ENCODE measurements around the gene NRXN2. TPM values are rescaled to one million over a fixed set of nuclear protein-coding genes. Genes with fewer than 3 reads are reported as not detected.

Gene NRXN2
- total RNA-seq, 1 donor from 2014 or later, result not detected

DNA sequence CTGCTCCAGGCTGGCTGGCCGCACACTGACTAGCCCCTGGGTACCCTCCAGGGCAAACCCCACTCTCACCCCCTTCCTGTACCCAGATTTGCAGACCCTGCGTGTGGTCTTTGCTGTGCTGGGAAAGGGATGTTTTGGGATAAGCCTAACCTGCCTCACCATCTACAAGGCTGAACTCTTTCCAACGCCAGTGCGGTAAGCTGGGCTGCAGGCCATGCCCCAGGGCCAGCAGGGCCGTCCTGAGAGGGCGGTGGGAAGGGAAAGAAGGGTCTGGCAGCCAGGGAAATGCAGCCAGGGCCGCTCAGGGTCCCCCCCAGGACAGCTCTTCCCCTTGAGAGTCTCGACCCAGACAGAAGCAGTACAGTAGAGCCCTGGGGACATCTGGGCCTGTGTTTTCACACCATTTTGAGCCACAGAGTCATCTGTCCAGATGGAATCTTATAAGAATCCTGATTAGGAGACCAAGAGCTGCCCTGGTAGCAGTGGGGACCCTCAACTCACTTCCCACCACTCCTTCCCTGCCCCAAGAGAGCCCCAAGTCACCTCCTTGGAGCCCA is 154.3 kb downstream of the NRXN2 start:
- TF ChIP-seq, protein P1, sequence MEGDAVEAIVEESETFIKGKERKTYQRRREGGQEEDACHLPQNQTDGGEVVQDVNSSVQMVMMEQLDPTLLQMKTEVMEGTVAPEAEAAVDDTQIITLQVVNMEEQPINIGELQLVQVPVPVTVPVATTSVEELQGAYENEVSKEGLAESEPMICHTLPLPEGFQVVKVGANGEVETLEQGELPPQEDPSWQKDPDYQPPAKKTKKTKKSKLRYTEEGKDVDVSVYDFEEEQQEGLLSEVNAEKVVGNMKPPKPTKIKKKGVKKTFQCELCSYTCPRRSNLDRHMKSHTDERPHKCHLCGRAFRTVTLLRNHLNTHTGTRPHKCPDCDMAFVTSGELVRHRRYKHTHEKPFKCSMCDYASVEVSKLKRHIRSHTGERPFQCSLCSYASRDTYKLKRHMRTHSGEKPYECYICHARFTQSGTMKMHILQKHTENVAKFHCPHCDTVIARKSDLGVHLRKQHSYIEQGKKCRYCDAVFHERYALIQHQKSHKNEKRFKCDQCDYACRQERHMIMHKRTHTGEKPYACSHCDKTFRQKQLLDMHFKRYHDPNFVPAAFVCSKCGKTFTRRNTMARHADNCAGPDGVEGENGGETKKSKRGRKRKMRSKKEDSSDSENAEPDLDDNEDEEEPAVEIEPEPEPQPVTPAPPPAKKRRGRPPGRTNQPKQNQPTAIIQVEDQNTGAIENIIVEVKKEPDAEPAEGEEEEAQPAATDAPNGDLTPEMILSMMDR (IDR thresholded peaks at IDR 0.05; ENCODE audit: insufficient read depth, low read length, severe bottlenecking), result no peak
- DNase-seq (ENCODE audit: low read depth), result no peak
- Histone ChIP-seq H3K27me3 (ENCODE audit: control insufficient read depth, insufficient read depth, low read length) (peaks cover 2% of the 10 kb centered on the region), H3K4me3 (ENCODE audit: low read depth, low read length) (no peak overlapping the region), H3K36me3 (ENCODE audit: control insufficient read depth, insufficient read depth, low read length) (no peaks in the 10 kb centered on the region)
- FAIRE-seq, result no peak

DNA sequence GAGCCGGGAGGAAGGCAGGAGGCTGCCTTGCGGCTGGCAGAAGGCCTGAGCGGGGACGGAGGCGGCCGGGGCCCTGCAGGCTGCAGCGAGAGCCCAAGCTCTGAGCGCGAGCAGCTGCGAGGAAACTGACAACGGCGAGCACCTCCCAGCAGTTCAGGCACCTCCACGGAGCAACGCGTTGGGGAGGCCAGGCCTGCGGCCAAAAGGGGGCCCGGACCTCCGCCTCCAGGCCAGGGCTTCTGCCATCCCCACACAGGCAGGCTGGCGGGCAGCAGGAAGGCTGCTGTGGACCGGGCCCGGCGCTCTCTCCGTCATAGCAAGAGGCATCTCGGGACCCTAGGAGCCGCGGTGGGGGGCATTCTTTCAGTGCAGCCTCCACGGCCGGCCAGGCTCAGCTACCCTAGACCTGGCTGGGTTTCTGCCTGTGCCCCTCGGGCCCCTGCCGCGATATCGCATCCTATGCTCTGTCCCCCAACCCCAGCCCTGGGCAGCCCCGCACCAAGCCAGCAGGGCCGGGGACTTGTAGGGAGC is 154.9 kb downstream of the NRXN2 start:
- Histone ChIP-seq H3K27me3 (ENCODE audit: control insufficient read depth, insufficient read depth, low read length) (peaks cover 2% of the 10 kb centered on the region), H3K4me3 (ENCODE audit: low read depth, low read length) (no peak overlapping the region), H3K36me3 (ENCODE audit: control insufficient read depth, insufficient read depth, low read length) (no peaks in the 10 kb centered on the region)
- TF ChIP-seq, protein P1 (IDR thresholded peaks at IDR 0.05; ENCODE audit: insufficient read depth, low read length, severe bottlenecking), result no peak
- FAIRE-seq (no peak), DNase-seq (ENCODE audit: low read depth) (no peak)

DNA sequence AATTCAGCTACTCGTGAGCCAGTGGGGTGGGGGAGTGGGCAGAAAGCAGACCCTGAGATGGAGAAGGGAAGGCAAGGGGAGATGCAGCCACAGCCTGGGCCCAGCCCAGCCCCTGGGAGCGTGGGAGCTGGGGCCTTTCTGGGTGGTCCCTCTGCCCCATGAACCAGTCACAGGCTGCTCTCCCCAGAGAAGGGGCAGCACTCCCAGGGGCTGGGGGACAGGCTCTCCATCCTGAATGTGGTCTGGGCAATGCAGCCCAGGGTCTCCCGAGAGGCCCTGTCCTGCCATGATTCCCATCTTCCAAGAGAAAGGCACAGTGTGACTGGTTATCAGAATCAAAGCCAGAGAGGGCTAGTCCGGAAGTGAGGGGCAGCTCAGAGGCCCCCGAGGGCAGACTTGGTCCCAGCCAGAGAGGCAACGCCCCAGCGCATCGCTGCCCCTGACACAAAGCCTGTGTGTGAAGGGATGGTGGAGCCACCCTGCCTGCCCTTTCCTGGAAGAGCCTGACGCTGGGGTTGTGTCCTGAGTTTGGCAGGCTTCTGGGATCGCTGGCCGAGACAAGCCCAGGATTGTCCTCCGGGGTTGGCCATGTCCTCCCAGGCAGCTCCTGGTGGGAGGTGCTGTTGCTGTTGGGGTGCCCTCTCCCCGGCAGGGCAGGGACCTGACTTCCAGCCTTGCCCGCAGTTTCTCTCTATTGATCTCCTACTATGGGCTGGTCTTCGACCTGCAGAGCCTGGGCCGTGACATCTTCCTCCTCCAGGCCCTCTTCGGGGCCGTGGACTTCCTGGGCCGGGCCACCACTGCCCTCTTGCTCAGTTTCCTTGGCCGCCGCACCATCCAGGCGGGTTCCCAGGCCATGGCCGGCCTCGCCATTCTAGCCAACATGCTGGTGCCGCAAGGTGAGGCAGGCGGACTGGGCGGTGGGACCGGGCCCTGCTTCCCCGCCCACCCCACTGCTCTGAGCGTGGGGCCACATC is 155.8 kb downstream of the NRXN2 start:
- H3K4me3 ChIP-seq (ENCODE audit: low read depth, low read length), result no peak overlapping the region
- no peak for DNase-seq (ENCODE audit: low read depth)
- TF ChIP-seq, protein P1 (IDR thresholded peaks at IDR 0.05; ENCODE audit: insufficient read depth, low read length, severe bottlenecking), result no peak
- H3K27me3 ChIP-seq (ENCODE audit: control insufficient read depth, insufficient read depth, low read length), result peaks cover 2% of the 10 kb centered on the region
- FAIRE-seq, result no peak
- no peaks in the 10 kb centered on the region for H3K36me3 ChIP-seq (ENCODE audit: control insufficient read depth, insufficient read depth, low read length)

DNA sequence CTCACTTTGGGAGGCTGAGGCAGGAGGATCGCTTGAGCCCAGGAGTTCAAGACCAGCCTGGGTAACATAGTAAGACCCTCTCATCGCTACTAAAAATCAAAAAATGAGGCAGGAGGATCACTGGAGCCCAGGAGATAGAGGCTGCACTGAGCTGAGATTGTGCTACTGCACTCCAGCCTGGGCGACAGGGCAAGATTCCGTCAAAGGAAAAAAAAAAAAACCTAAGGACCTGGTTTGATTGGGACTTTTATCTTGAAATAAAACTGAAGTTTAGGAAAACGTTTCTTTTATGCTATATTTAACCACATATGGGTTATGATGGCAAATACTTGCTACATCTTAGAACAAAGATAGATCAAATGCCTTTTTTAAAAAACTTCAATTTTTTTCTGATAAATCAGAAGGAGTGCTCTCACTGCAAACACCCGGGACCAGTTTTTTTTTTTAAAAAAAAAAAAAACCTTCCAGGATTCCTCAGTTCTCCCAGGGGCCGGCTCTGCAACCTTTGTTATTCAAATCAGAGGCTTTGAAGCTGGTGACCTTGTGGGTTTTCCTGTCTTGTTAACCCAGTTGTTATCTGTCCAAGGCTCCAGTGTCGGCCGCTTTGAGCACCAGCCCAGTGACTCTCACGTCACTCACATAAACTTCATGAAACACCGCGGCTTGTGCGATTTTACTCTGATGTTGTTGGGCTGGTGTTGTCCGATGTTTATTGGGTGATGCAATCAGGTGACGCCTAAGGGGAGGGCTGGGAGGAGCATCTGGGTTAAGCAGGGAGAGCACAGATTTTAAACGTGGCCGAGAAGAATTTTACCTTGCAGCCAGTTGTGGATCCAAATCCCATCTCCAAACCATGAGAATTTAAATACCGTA is 156.7 kb downstream of the NRXN2 start:
- H3K27me3 ChIP-seq (ENCODE audit: control insufficient read depth, insufficient read depth, low read length), result peaks cover 2% of the 10 kb centered on the region
- DNase-seq (ENCODE audit: low read depth) (peak; percentile 87), FAIRE-seq (peak; percentile 75)
- no peaks in the 10 kb centered on the region for H3K36me3 ChIP-seq (ENCODE audit: control insufficient read depth, insufficient read depth, low read length)
- TF ChIP-seq, protein P1 (IDR thresholded peaks at IDR 0.05; ENCODE audit: insufficient read depth, low read length, severe bottlenecking), result no peak
- H3K4me3 ChIP-seq (ENCODE audit: low read depth, low read length), result no peak overlapping the region

DNA sequence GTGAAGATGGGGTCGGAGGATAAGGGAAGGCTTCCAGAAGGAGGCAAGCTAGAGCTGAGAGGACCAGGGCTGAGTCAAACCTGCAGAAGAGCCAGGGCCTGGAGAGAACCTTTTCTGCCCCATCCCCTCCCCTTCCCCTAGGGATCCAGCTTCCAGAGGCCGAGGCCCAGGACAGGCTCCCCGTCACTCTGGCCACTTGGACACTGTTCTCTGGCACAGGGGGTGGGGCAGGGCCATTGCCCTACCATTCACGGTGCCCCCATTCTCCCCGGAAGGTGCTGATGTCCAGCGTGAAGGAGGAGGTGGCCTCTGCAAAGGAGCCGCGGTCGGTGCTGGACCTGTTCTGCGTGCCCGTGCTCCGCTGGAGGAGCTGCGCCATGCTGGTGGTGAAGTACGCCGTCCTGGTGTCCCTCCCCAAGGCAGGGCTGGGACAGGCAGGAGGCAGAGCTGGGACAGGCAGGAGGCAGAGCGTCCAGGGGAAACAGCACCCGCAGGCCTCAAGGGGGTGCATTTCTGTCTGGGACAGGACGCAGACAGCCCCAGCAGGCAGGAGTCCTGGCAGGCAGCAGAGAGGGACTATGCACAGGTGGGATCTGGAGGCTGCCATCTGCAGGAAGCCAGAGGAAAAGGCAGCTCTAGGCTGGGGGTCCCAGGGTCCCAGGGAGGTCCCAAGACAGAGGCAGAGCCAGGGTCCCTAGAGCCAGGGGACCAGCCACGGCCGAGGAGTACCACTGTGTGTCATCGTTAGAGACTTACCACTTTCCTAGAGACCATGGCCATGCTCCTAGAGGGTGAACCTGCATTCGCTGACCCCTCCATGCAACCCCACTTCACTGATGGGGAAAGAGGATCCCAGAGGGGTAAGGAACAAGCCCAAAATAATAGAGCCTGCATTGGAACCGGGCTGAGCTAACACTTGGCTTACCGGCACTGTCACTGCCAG is 157.8 kb downstream of the NRXN2 start:
- Histone ChIP-seq H3K36me3 (ENCODE audit: control insufficient read depth, insufficient read depth, low read length) (no peaks in the 10 kb centered on the region), H3K4me3 (ENCODE audit: low read depth, low read length) (no peak overlapping the region), H3K27me3 (ENCODE audit: control insufficient read depth, insufficient read depth, low read length) (peaks cover 2% of the 10 kb centered on the region)
- DNase-seq (ENCODE audit: low read depth) (no peak), FAIRE-seq (no peak)
- TF ChIP-seq, protein P1 (IDR thresholded peaks at IDR 0.05; ENCODE audit: insufficient read depth, low read length, severe bottlenecking), result no peak

Measured in bronchial epithelial cell (primary cell).